HG03571 (cell line): ENCODE data around the gene NAA15.
"Not testable (repeated sequence)": the region's sequence is repeated elsewhere in the genome, so short reads cannot be mapped to it uniquely, and the experiment has no call there.

ENCODE experiments used
- ATAC-seq: cut with Tn5 transposase; IDR thresholded peaks from one replicate; pipeline ENCODE4 v1.9.1; 2021; ENCODE audit not compliant: unreplicated experiment

Gene NAA15

GRCh38 chr4:139301113-139301820 lies at the start of gene NAA15:
NAA15 (plus strand) TSS chr4:139301505; CDS start chr4:139301778, 273 bp downstream.
- peak; percentile 82 for ATAC-seq

DNA sequence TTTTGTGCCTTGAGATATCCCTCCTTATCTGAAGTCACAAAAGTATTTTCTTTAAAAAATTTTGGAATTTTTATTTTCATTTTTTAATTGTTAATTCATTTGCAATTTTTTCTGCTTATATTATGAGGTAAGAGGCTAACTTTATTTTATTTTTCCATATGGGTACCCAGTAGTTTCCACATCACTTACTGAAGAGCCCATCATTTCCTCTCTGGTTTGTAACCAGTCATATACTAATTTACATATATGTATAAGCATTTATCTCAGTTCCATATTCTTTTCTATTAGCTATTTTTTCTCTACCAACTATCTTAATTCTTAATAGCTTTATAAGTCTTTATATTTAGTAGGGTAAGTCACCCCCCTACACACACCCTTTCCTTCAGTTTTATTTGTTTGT lies 48.3 kb upstream of the NAA15 start:
- ATAC-seq, result no peak

- no peak for ATAC-seq
These were observed 47.6 kb upstream of the NAA15 start for GRCh38 chr4:139253713-139254112.

DNA sequence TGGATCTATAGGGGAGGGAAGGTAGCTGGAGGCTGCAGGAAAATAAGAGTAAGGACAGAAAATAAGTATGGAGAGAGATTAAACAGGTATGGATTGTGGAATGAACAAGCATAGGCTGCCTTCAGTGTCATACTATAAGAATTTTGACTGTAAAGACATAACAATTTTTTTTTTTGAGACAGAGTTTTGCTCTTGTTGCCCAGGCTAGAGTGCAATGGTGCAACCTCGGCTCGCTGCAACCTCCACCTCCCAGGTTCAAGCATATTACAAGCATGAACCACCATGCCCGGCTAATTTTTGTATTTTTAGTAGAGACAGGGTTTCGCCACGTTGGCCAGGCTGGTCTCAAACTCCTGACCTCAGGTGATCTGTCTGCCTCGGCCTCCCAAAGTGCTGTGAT lies 45.7 kb upstream of the NAA15 start:
- not testable (repeated sequence) for ATAC-seq

GRCh38 chr4:139256349-139256748 lies 45.0 kb upstream of the NAA15 start:
- ATAC-seq, result no peak

- no peak for ATAC-seq
These were observed 35.7 kb upstream of the NAA15 start for GRCh38 chr4:139265654-139266053.

GRCh38 chr4:139266208-139266582 lies 35.1 kb upstream of the NAA15 start:
- no peak for ATAC-seq

- peak; percentile 97 for ATAC-seq
These were observed 34.6 kb upstream of the NAA15 start for GRCh38 chr4:139266583-139267257.

GRCh38 chr4:139267301-139267700 lies 34.0 kb upstream of the NAA15 start:
- no peak for ATAC-seq

- ATAC-seq, result no peak
These were observed 27.5 kb upstream of the NAA15 start for GRCh38 chr4:139273835-139274234.

GRCh38 chr4:139274790-139275189 lies 26.5 kb upstream of the NAA15 start:
- no peak for ATAC-seq

DNA sequence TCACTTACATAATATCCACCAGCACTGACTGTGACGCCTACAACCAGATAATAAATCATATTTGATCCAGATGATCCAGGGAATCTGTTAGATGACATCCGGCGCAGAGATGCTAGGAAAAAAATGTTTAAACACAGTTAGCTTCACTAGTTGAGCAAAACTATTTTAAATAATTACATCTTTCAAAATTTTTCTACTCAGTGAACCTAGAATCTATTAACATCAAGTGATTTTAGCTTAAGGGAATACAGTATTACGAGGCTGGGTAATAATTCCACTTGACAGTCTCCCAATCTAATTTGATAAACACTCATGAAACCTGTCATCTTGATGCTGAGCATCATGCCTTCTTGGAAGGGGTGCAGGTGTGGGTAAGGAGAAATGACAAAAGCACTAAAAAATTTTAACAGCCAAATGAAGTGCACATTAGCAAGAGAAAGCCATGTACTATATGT lies 26.0 kb upstream of the NAA15 start:
- no peak for ATAC-seq

DNA sequence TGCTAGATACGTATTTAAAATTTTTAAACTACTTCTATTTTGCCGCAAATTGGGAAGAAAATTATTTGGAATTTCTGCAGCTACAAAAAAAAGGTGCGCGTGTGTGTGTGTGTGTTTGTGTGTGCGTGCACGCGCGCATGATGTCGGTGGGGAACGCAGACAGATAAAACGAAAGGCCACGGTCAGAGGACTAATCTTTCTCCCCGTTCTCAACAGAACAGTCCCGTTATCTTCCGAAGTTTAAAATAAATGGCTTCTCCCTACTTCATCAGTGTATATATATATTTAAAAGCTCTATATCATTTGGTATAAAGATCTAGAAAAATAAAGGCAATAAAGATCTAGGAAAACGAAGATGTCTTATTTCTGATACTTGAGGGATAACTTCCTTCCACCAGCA lies 22.8 kb upstream of the NAA15 start:
- ATAC-seq, result no peak

- ATAC-seq, result no peak
These were observed 22.2 kb upstream of the NAA15 start for GRCh38 chr4:139278912-139279759.

- ATAC-seq, result no peak
These were observed 21.3 kb upstream of the NAA15 start, which contains the start of gene MGARP for GRCh38 chr4:139279760-139280620. MGARP (minus strand) TSS chr4:139280225; CDS start chr4:139280158, 67 bp downstream.

GRCh38 chr4:139282065-139282720 lies 19.1 kb upstream of the NAA15 start:
- ATAC-seq, result no peak

GRCh38 chr4:139282721-139283075 lies 18.6 kb upstream of the NAA15 start:
- no peak for ATAC-seq

DNA sequence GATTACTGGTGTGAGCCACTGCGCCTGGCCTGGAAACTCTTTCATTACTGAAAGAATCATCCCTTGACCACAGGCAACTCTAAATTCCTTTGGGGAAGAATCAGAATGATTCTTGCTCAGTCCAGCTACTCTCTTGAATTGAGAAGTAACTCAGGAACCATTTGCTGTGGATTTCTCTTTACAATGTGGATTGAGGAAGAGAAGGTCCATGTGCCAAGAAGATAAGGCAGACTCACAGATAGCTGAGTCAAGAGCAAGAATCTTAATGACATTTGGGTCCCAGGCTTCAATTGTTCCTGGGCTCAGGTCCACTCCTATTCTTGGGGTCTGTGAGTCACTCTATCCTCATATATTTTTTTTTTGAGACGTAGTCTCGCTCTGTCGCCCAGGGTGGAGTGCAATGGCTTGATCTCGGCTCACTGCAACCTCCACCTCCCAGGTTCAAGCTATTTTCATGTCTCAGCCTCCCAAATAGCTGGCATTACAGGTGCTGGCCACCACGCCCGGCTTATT lies 15.1 kb upstream of the NAA15 start:
- no peak for ATAC-seq

- ATAC-seq, result peak; percentile 95
These were observed 5.9 kb upstream of the NAA15 start for GRCh38 chr4:139295206-139295941.
